Heart left ventricle (tissue), 16 donors: ENCODE measurements around the gene XPR1. TPM values are rescaled to one million over a fixed set of nuclear protein-coding genes. Genes with fewer than 3 reads are reported as not detected.
"Not testable (repeated sequence)": the region's sequence is repeated elsewhere in the genome, so short reads cannot be mapped to it uniquely, and the experiment has no call there.

Experiments
- ATAC-seq, 4 donors: fragments of 200-7000 bp; cut with Tn5 transposase; one replicate each; pipeline ENCODE4 v1.9.1; 2020 to 2022; ENCODE audit warnings: moderate library complexity in 4 of 4, mild to moderate bottlenecking in 3 of 4, moderate number of reproducible peaks in 1 of 4
- DNase-seq, 5 donors: peaks; one replicate each; pipeline ENCODE4 v3.0.0-alpha.2; 2020
- H3K27ac ChIP-seq, 12 donors: fragments of 200-600 bp; sonication (generic) in 4 of 12; one replicate each; pipeline versions ENCODE4 v1.5.0 to v1.8.0; 2016 to 2022; ENCODE audit warnings: mild to moderate bottlenecking in 2 of 12
- H3K27me3 ChIP-seq, 9 donors: fragments of 200-600 bp; sonication (generic) in 2 of 9; one replicate each; pipeline versions ENCODE4 v1.5.1 to v1.8.0; 2016 to 2022; ENCODE audit warnings: mild to moderate bottlenecking in 3 of 9
- H3K36me3 ChIP-seq, 9 donors: fragments of 200-600 bp; sonication (generic) in 2 of 9; one replicate each; pipeline versions ENCODE4 v1.5.0 to v1.8.0; 2018 to 2022; ENCODE audit warnings: mild to moderate bottlenecking in 2 of 9
- H3K4me1 ChIP-seq, 12 donors: fragments of 200-600 bp; sonication (generic) in 4 of 12; one replicate each; pipeline versions ENCODE4 v1.5.0 to v1.8.0; 2016 to 2022; ENCODE audit warnings: mild to moderate bottlenecking in 3 of 12
- H3K4me3 ChIP-seq, 12 donors: fragments of 200-600 bp; sonication (generic) in 4 of 12; one replicate each; pipeline versions ENCODE4 v1.5.0 to v1.8.0; 2017 to 2022; ENCODE audit warnings: mild to moderate bottlenecking in 9 of 12, moderate library complexity in 4 of 12
- H3K9me3 ChIP-seq, 12 donors: fragments of 200-600 bp; sonication (generic) in 4 of 12; one replicate each; pipeline versions ENCODE4 v1.5.0 to v1.8.0; 2016 to 2022; ENCODE audit warnings: mild to moderate bottlenecking in 1 of 12
- POLR2A ChIP-seq, 2 donors: fragments of 450-650 bp; IDR thresholded peaks; one replicate each; pipeline ENCODE4 v1.6.1; 2017; ENCODE audit warnings: antibody characterized with exemption in 2 of 2, mild to moderate bottlenecking in 2 of 2, moderate library complexity in 2 of 2
- WGBS, 4 donors: extraction: QIAGEN DNeasy Blood & Tissue Kit in 2 of 4; methylation state at CpG; one replicate each; pipeline versions ENCODE4 v1.1.5 to v1.1.7; 2013 to 2018; 5-methylcytosine and 5-hydroxymethylcytosine counted together
- intact Hi-C, 10 donors: fragments of 100-400 bp; cut with DNase I; formaldehyde crosslinking; loops; one replicate each; pipeline versions ENCODE4 v1.11.1 to v1.14.2; 2022
- polyA plus RNA-seq, 2 donors: library from polyadenylated mRNA; stranded (reverse); fragments of 200-250 nt; gene quantifications; one replicate each; pipeline ENCODE4 v1.2.3, GENCODE V29; 2013
- total RNA-seq, 9 donors: library from RNA; depleted of rRNA in 2 of 9; stranded (reverse); fragments of >200 nt in 2 of 9; fragmentation: NEBNext Ultra II Directional in 3 of 9; extraction: Animal tissue kit (Norgen Biotek cat#: 25700) in 3 of 9; gene quantifications; one replicate each; pipeline versions ENCODE4 v1.1.0 to v1.2.4, GENCODE V29; 2016 to 2023
- TF ChIP-seq, protein P1 (sequence below), 12 donors: fragments of 200-600 bp; sonication (generic) in 4 of 12; IDR thresholded peaks; one replicate each; pipeline versions ENCODE4 v1.5.0 to v1.8.0; 2018 to 2022; ENCODE audit warnings: antibody characterized with exemption in 12 of 12, mild to moderate bottlenecking in 5 of 12
- donor health status: ischemic (EF 13 %, LVEDD 7.1; RV severe dilation, severe dysfunction).
- donor health status: healthy with polysubstance abuse.
- donor health status: DM: no; HTN: yes; CAD: no.
- donor health status: DM: no; HTN: no; CAD: no.
- donor health status: ischemic (EF 25% LVEDD 6.9; RV normal size, moderate dysfunction).
- donor health status: ischemic (EF 25% LVEDD 5.7; RV mildly dilated, moderate dysfunction).
- donor health status: healthy.
- donor health status: DM: yes; HTN: yes; CAD: no.
- donor health status: ischemic (EF 35%, LVEDD 5.7; RV mildly dilated, moderate dysfunction).
- donor health status: nonischemic (EF 11% LVEDD 7.7; RV severe dilation, severe dysfunction).
- donor health status: DM: yes; HTN: yes; CAD: no.
- donor health status: PGD.
- donor health status: ischemic (EF 29% LVEDD 5.4; RV normal size, mild dysfunction).
- donor health status: nonischemic (EF 23%, LVEDD 6.1; RV moderate dilation, normal function).

The XPR1 gene
- total and polyA plus RNA-seq, 11 donors: 18.6 to 163 (median 59.8) TPM

- WGBS, 4 donors: 69 to 82% (median 74%) methylated on average over 3 of the region's 3 CpGs
- intact Hi-C loops: no loop called here
- TF ChIP-seq, protein P1, sequence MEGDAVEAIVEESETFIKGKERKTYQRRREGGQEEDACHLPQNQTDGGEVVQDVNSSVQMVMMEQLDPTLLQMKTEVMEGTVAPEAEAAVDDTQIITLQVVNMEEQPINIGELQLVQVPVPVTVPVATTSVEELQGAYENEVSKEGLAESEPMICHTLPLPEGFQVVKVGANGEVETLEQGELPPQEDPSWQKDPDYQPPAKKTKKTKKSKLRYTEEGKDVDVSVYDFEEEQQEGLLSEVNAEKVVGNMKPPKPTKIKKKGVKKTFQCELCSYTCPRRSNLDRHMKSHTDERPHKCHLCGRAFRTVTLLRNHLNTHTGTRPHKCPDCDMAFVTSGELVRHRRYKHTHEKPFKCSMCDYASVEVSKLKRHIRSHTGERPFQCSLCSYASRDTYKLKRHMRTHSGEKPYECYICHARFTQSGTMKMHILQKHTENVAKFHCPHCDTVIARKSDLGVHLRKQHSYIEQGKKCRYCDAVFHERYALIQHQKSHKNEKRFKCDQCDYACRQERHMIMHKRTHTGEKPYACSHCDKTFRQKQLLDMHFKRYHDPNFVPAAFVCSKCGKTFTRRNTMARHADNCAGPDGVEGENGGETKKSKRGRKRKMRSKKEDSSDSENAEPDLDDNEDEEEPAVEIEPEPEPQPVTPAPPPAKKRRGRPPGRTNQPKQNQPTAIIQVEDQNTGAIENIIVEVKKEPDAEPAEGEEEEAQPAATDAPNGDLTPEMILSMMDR (IDR thresholded peaks at IDR 0.05): no peak
- TF ChIP-seq POLR2A (IDR thresholded peaks at IDR 0.05): no peak
Measured at GRCh38 chr1:180785887-180786286, 154.1 kb downstream of the XPR1 start.

DNA sequence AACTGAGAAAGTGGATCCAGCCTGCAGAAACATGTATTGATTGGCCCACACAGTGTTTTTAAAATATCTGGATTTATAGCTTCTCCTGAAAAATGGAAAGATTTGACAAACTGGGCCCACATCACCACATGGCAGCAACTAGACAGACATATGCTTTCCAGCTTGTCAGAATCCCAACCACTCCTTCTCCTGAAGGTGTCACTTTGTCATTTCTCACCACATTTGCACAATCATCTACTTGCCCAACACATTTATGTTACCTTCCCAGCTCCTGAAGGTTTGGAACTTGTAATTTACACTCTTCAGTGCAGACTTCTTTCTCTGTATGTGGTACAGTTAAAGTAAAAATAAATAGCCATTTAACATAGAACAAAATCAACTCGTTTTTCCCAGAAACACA is 154.8 kb downstream of the XPR1 start:
- Histone ChIP-seq H3K27me3 (no peaks in the 10 kb centered on the region), H3K27ac (no peak overlapping the region), H3K9me3 (no peaks in the 10 kb centered on the region), H3K4me3 (no peak overlapping the region), H3K36me3 (peaks cover 0 to 34% (median 10%) of the 10 kb centered on the region in 9 donors), H3K4me1 (peaks cover 0 to 32% (median 11%) of the 10 kb centered on the region in 12 donors)
- DNase-seq (no peak), ATAC-seq (no peak)
- intact Hi-C loops: no loop called here
- TF ChIP-seq POLR2A (IDR thresholded peaks at IDR 0.05): no peak
- TF ChIP-seq, protein P1 (IDR thresholded peaks at IDR 0.05): no peak
- 73 to 87% (median 83%) methylated on average over 1 of the region's 1 CpG for WGBS, 4 donors

More at GRCh38 chr1:180785887-180786286, 154.1 kb downstream of the XPR1 start:
- Histone ChIP-seq H3K27me3 (no peaks in the 10 kb centered on the region), H3K4me1 (peaks cover 0 to 33% (median 10%) of the 10 kb centered on the region in 12 donors), H3K4me3 (no peak overlapping the region), H3K9me3 (no peaks in the 10 kb centered on the region), H3K27ac (no peak overlapping the region), H3K36me3 (peaks cover 0 to 26% (median 10%) of the 10 kb centered on the region in 9 donors)
- no peak for ATAC-seq
- no peak for DNase-seq

GRCh38 chr1:180787628-180788307 is 155.9 kb downstream of the XPR1 start:
- intact Hi-C loops: no loop called here
- peaks cover 0 to 40% (median 11%) of the 10 kb centered on the region in 12 donors for H3K4me1 ChIP-seq
- 77 to 86% (median 81%) methylated on average over 5 of the region's 5 CpGs for WGBS, 4 donors
- TF ChIP-seq, protein P1 (IDR thresholded peaks at IDR 0.05): no peak
- no peak for TF ChIP-seq POLR2A (IDR thresholded peaks at IDR 0.05)
- ATAC-seq (no peak), DNase-seq (no peak)
- no peak overlapping the region for H3K4me3 ChIP-seq
- H3K27me3 ChIP-seq: no peaks in the 10 kb centered on the region
- H3K9me3 ChIP-seq: no peaks in the 10 kb centered on the region
- H3K27ac ChIP-seq: no peak overlapping the region
- H3K36me3 ChIP-seq: peaks cover 0 to 34% (median 10%) of the 10 kb centered on the region in 9 donors

DNA sequence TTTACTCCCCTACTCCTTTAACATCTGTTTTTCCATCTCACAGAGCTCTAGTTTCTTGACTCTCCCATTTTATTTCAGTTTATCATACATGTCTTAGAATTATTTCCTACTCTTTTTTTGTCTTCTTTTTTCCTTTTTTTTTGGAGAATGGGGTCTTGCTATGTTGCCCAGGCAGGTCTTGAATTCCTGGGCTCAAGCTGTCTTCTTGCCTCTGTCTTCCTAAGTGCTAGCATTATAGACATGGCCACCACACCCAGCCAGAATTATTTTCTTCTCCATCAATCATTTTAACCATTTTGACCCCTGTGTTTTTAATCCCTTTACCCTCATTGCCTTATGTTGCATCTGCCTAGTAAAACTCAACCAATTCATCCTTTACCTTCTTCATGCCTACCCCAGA is 157.6 kb downstream of the XPR1 start:
- no peaks in the 10 kb centered on the region for H3K27me3 ChIP-seq
- no peaks in the 10 kb centered on the region for H3K9me3 ChIP-seq
- intact Hi-C loops: no loop called here
- no peak overlapping the region for H3K4me3 ChIP-seq
- H3K36me3 ChIP-seq: peaks cover 0 to 34% (median 10%) of the 10 kb centered on the region in 9 donors
- no peak for ATAC-seq
- peaks cover 0 to 43% (median 14%) of the 10 kb centered on the region in 12 donors for H3K4me1 ChIP-seq
- no peak for DNase-seq
- H3K27ac ChIP-seq: no peak overlapping the region
- TF ChIP-seq POLR2A (IDR thresholded peaks at IDR 0.05): no peak
- TF ChIP-seq, protein P1 (IDR thresholded peaks at IDR 0.05): no peak

GRCh38 chr1:180791152-180791551 is 159.3 kb downstream of the XPR1 start:
- 97 to 100% (median 98%) methylated on average over 2 of the region's 2 CpGs for WGBS, 4 donors
- ATAC-seq: not testable (repeated sequence)

More at GRCh38 chr1:180791152-180791551, 159.3 kb downstream of the XPR1 start:
- DNase-seq, H3K9me3 ChIP-seq, intact Hi-C loops, H3K27ac ChIP-seq, H3K27me3 ChIP-seq, H3K4me3 ChIP-seq: not testable (repeated sequence)
- Histone ChIP-seq H3K4me1 (peaks cover 0 to 43% (median 14%) of the 10 kb centered on the region in 12 donors), H3K36me3 (peaks cover 0 to 34% (median 10%) of the 10 kb centered on the region in 9 donors)
